BLaER1 (cell line): ENCODE data around the gene PTPRN2.

Experiments
- H3K27ac ChIP-seq: shearing (Covaris generic); formaldehyde crosslinking; 2 replicates; pipeline ENCODE4 v1.8.1; 2022
- H3K27me3 ChIP-seq: shearing (Covaris generic); formaldehyde crosslinking; 2 replicates; pipeline ENCODE4 v1.8.1; 2022
- H3K36me3 ChIP-seq: shearing (Covaris generic); formaldehyde crosslinking; 2 replicates; pipeline ENCODE4 v1.8.1; 2022
- H3K4me1 ChIP-seq: shearing (Covaris generic); formaldehyde crosslinking; 2 replicates; pipeline ENCODE4 v1.8.1; 2022
- H3K4me2 ChIP-seq: shearing (Covaris generic); formaldehyde crosslinking; 2 replicates; pipeline ENCODE4 v1.8.1; 2022
- H3K4me3 ChIP-seq: shearing (Covaris generic); formaldehyde crosslinking; 2 replicates; pipeline ENCODE4 v1.8.1; 2022
- H3K9ac ChIP-seq: shearing (Covaris generic); formaldehyde crosslinking; 2 replicates; pipeline ENCODE4 v1.8.1; 2022
- H3K9me3 ChIP-seq: shearing (Covaris generic); formaldehyde crosslinking; 2 replicates; pipeline ENCODE4 v1.8.1; 2022
- H4K20me1 ChIP-seq: shearing (Covaris generic); formaldehyde crosslinking; 2 replicates; pipeline ENCODE4 v1.8.1; 2022
- Cebpa-rat ChIP-seq: shearing (Covaris generic); IDR thresholded peaks from 2 replicates; pipeline ENCODE4 v1.8.1; 2022

PTPRN2 gene

DNA sequence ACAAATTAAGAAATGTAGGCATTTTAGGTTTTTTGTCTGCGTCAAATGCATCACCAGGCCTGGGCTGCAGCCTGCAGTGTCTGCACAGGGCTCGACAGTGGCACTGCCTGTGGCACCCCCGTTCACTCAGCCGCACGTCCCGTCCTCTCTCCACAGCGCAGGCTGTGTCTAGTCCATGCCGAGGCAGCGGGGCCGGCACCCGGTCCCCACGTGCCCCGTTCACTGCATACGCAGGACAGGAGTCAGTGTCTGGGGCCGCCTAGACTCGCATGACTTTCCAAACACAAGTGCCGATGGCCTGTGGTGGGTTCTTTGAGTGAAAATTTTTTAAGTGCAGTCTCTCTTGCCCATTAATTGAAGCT is 446.4 kb downstream of the PTPRN2 start:
- no peaks in the 10 kb centered on the region for H3K27me3 ChIP-seq

DNA sequence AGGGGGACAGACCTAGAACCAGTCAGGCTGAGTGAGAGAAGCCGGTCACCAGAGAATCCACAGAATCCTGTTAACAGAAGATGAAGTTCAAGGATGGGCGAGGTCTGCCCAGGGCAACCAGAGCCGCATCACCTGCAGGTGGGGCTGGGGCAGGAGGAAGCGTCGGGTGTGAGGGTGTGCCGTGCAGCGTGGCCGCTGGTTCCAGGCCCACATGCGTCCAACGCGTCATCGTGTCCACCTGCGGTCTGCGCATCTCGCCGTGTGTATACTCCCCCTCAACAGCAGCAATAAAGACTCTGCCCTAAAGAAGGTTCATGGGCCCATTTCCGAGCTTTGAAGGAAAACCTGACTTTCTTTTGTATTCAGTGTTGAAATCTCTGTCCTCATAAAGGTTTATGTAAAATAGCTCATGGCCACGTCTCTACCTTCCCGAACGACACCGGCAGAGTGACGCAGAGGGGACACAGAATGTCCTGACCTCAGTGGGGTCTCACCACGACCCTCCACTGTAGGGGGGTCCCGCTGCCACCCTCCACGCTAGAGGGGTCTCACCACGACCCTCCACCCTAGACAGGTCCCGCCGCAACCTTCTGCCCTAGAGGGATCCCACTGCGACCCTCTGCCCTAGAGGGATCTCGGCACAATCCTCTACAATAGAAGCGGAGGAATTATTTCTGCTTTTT is 446.9 kb downstream of the PTPRN2 start:
- Histone ChIP-seq H4K20me1 (no peaks in the 10 kb centered on the region), H3K4me2 (peak overlapping the region; percentile 71)
- TF ChIP-seq Cebpa-rat: no peak

More for the DNA sequence above, 446.4 kb downstream of the PTPRN2 start:
- Histone ChIP-seq H3K36me3 (no peaks in the 10 kb centered on the region), H3K9ac (no peak overlapping the region), H3K4me2 (no peak overlapping the region), H3K4me1 (peaks cover 20% of the 10 kb centered on the region), H4K20me1 (no peaks in the 10 kb centered on the region), H3K9me3 (peaks cover 30% of the 10 kb centered on the region), H3K27ac (no peak overlapping the region), H3K4me3 (no peak overlapping the region)
- TF ChIP-seq Cebpa-rat: no peak

DNA sequence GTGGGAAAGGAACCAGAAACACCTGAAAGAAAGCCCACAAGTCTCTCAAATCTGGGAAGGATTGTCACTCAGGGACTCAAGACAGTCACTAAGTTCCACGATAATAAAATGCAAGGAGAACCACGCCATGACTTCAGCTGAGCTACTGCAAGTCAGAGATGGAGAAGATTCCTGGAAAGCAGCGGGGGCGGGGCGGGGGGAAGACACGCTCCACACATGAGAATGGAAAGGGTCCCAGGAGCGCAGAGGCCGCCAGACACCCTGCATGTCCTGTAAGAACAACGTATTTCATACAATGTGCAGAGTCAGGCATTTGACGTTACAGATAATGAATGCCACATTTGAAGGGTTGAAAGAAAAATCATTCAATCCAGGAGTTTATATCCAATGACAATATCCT is 448.1 kb downstream of the PTPRN2 start:
- Histone ChIP-seq H3K36me3 (no peaks in the 10 kb centered on the region), H3K27me3 (no peaks in the 10 kb centered on the region), H3K4me2 (peak overlapping the region; percentile 71), H3K9me3 (peaks cover 13% of the 10 kb centered on the region; the same call in 1 of the 2 replicates), H3K4me3 (peak overlapping the region; percentile 22; the same call in 1 of the 2 replicates), H3K9ac (no peak overlapping the region; the same call in 1 of the 2 replicates), H4K20me1 (no peaks in the 10 kb centered on the region), H3K4me1 (peaks cover 20% of the 10 kb centered on the region), H3K27ac (no peak overlapping the region; the same call in 1 of the 2 replicates)
- no peak for TF ChIP-seq Cebpa-rat

More for the DNA sequence above, 446.9 kb downstream of the PTPRN2 start:
- peak overlapping the region; percentile 75; the same call in 1 of the 2 replicates for H3K27ac ChIP-seq
- 0 out of 2 replicates have a peak overlapping the region, but pooled peaks have one; percentile 22 for H3K4me3 ChIP-seq
- peak overlapping the region; percentile 54; the same call in 1 of the 2 replicates for H3K9ac ChIP-seq
- peaks cover 20% of the 10 kb centered on the region for H3K4me1 ChIP-seq
- peaks cover 24% of the 10 kb centered on the region for H3K9me3 ChIP-seq
- no peaks in the 10 kb centered on the region for H3K27me3 ChIP-seq
- H3K36me3 ChIP-seq: no peaks in the 10 kb centered on the region

DNA sequence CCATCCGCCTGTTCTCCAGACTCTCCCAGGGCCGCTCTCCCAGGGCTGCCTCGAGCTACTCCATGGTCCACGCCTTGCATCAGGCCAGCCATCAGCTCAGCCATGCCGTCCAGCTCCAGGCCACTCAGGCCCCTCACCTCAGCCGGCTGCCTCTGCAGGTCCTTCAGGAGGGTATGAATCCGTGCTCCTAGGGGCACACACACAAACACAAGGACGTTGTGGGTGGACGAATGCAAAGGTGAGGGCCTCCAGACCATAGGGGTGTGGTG is 449.4 kb downstream of the PTPRN2 start:
- H4K20me1 ChIP-seq: no peaks in the 10 kb centered on the region
- no peaks in the 10 kb centered on the region for H3K27me3 ChIP-seq
- no peak for TF ChIP-seq Cebpa-rat
- no peak overlapping the region for H3K4me3 ChIP-seq
- H3K4me1 ChIP-seq: peaks cover 20% of the 10 kb centered on the region
- H3K27ac ChIP-seq: no peak overlapping the region
- no peak overlapping the region for H3K4me2 ChIP-seq
- peaks cover 1% of the 10 kb centered on the region; the same call in 1 of the 2 replicates for H3K9me3 ChIP-seq
- no peak overlapping the region for H3K9ac ChIP-seq
- peaks cover 5% of the 10 kb centered on the region; the same call in 1 of the 2 replicates for H3K36me3 ChIP-seq

DNA sequence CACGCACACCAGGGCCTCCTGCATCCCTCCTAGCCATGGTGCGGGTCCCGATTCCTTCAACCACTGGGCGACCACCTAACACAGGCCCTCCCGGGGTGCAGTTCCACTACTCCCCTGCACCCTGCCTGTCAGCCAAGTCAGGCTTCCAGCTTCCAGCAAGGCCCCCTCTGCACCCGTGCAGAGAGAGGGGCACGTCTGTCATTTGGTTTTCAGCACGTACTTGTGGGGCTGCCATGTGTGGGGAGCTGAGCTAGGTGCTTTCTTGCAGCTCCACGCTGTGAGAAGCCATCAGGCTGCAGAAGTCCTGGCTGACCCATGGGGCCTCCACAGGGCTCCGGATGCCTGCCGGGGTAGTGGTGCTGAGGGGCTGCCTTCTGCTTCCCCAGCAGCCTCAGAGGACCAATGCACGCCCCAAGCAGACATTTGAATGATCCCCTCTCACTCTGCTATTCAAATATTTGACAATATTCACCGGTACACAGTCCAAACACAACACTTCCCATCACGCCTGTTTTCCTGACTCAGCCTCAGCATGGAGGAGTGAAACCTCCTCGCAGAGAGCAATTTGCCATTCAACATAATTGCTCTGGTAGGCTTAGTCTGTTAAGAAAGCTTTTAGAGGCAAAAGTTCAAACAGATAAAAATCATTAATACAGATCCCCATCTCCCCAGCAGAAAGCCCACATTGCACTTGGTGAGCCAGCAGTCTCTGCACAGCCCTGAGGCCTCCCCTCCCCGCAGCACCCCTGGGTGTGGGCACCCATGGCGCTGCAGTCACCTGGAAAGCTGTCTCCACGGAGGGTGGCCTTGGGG is 449.9 kb downstream of the PTPRN2 start:
- no peak overlapping the region for H3K4me3 ChIP-seq
- no peaks in the 10 kb centered on the region for H3K9me3 ChIP-seq
- peaks cover 10% of the 10 kb centered on the region; the same call in 1 of the 2 replicates for H3K36me3 ChIP-seq
- no peaks in the 10 kb centered on the region for H4K20me1 ChIP-seq
- no peak for TF ChIP-seq Cebpa-rat
- no peak overlapping the region for H3K4me2 ChIP-seq
- no peak overlapping the region for H3K27ac ChIP-seq
- H3K9ac ChIP-seq: no peak overlapping the region
- no peaks in the 10 kb centered on the region for H3K27me3 ChIP-seq
- H3K4me1 ChIP-seq: peaks cover 20% of the 10 kb centered on the region

DNA sequence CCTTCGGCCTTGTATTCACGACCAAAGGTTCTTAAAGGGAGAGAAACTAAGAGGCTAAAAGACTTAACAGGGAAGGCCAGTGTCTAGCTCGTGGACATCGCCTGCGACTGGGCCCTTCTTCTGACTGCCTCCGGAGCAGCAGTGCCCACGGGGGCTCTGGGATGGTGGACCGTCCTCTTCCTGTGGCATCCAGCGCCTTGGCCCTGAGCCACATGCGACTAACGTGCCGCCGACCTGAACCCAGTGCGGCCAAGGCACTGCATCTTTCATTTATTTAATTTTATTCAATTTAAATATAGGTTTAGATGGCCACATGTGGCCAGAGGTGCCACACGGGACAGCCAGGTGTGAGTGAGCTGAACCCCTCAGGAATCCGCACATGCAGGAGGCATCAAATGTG is 451.7 kb downstream of the PTPRN2 start:
- Histone ChIP-seq H4K20me1 (no peaks in the 10 kb centered on the region), H3K4me2 (no peak overlapping the region), H3K9ac (no peak overlapping the region), H3K27ac (no peak overlapping the region), H3K27me3 (no peaks in the 10 kb centered on the region), H3K4me3 (no peak overlapping the region), H3K4me1 (peaks cover 20% of the 10 kb centered on the region), H3K9me3 (no peaks in the 10 kb centered on the region), H3K36me3 (peaks cover 10% of the 10 kb centered on the region; the same call in 1 of the 2 replicates)
- no peak for TF ChIP-seq Cebpa-rat

DNA sequence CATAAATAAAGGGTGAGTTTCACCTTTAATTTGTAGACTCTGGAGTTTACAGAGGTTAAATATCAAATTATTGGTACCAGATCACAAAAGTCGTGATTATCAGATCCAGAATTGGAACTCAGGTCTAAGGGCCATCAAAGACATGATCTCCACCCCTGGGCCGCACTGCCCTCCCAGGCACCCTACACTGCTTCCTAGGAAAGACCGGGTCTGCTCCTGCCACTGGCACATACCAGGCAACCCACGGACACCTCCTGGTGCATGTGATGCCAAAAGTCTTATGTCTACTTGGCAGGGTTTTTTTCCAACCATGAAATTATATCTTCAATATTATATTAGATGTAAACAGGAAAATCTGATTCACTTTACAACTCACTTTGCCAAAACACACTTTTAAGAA is 452.8 kb downstream of the PTPRN2 start:
- TF ChIP-seq Cebpa-rat: no peak
- Histone ChIP-seq H3K4me2 (no peak overlapping the region), H3K27me3 (no peaks in the 10 kb centered on the region), H3K27ac (no peak overlapping the region), H3K36me3 (peaks cover 10% of the 10 kb centered on the region; the same call in 1 of the 2 replicates), H3K9ac (no peak overlapping the region), H3K4me3 (no peak overlapping the region), H3K4me1 (peaks cover 11% of the 10 kb centered on the region), H4K20me1 (no peaks in the 10 kb centered on the region), H3K9me3 (no peaks in the 10 kb centered on the region)

DNA sequence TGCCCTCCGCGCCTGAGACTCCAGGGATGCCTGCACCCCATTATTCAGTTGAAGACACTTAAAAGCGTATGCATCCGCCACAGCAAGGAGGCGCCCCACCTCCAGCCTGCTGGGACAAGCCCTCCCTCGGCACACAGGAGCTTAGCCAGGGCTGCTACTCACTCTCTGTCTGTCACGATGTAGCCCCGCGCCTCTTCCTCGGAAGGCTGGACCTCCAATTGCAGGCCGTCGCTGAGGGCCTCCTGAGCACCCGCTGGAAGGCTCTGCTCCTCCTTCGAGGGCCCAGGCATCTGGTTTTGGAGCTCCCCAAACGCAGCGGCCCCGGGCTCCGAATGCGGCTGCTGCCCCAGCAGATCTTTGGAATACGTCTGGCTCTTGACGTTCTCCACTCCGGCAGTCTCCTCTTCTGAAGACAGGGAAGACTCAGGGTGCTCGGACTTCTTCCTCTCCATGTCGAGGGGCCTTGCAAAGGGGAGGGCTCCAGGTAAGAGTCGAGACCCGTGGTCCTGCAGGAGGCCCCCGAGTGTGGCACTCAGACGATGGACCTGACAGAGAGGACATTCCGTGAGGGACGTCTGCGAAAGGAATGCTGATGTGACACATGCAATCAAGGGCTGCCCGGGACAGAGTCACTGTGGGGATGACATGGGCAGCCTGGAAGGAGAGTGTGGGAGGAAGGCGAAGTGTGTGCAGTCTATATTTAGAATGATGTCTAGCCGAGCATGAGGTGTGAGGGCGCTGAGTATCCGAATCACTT is 453.9 kb downstream of the PTPRN2 start:
- H3K9ac ChIP-seq: no peak overlapping the region
- no peaks in the 10 kb centered on the region for H3K9me3 ChIP-seq
- H4K20me1 ChIP-seq: no peaks in the 10 kb centered on the region
- no peak for TF ChIP-seq Cebpa-rat
- no peak overlapping the region for H3K4me3 ChIP-seq
- peaks cover under 1% of the 10 kb centered on the region; the same call in 1 of the 2 replicates for H3K4me1 ChIP-seq
- H3K36me3 ChIP-seq: peaks cover 10% of the 10 kb centered on the region; the same call in 1 of the 2 replicates
- no peaks in the 10 kb centered on the region for H3K27me3 ChIP-seq
- H3K4me2 ChIP-seq: no peak overlapping the region
- no peak overlapping the region for H3K27ac ChIP-seq

DNA sequence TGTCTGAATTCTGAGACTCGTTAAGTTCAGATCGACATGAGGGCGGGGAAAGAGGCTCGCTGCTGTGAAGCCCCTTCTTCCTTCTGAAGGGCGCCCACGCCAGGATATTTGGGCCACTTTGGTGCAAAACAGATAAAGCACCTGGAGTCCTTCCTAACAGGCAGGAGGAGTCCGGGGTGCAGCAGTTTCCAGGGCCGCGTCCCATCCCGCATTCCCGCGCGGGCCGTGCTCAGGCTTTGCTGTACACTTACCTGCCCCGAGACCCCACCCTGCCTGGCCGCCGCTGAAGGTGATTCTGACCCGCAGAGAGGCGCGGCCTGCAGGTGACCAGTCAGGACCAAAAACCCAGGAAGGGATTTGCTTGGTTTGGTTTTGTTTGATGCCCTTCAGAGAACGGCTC is 454.6 kb downstream of the PTPRN2 start:
- no peaks in the 10 kb centered on the region for H3K27me3 ChIP-seq

More for the DNA sequence above, 454.6 kb downstream of the PTPRN2 start:
- H3K4me1 ChIP-seq: no peaks in the 10 kb centered on the region
- H3K9ac ChIP-seq: no peak overlapping the region
- H3K9me3 ChIP-seq: no peaks in the 10 kb centered on the region
- H3K4me2 ChIP-seq: no peak overlapping the region
- H3K27ac ChIP-seq: no peak overlapping the region
- no peak overlapping the region for H3K4me3 ChIP-seq
- H3K36me3 ChIP-seq: peaks cover 10% of the 10 kb centered on the region; the same call in 1 of the 2 replicates
- H4K20me1 ChIP-seq: no peaks in the 10 kb centered on the region
- TF ChIP-seq Cebpa-rat: no peak
